K562 (cell line): ENCODE results near the gene KRTAP10-8. TPM values are rescaled to one million over a fixed set of nuclear protein-coding genes. Genes with fewer than 3 reads are reported as not detected.

Experiments
- ATAC-seq: fragments of 200-7000 bp; cut with Tn5 transposase; 3 replicates; pipeline ENCODE4 v1.9.1; 2020; ENCODE audit warnings: moderate library complexity
- BruUV-seq: library from RNA; stranded (reverse); fragments of 400-500 nt; replicated peaks from 2 replicates; lab custom pipeline; 2021; lab: Mats Ljungman, UMichigan
- CTCF ChIA-PET: fragments of 300-600 bp; formaldehyde crosslinking; extraction: SDS; loops from one replicate; lab custom pipeline; 2021; ENCODE audit warnings: low intra/inter-chr PET ratio; lab: Yijun Ruan, JAX
- POLR2A ChIA-PET: fragments of 300-600, 350-650 bp; sonication (Branson Sonifier 250); formaldehyde crosslinking; extraction: SDS; loops from one replicate; lab custom pipeline; 2021; ENCODE audit warnings: antibody characterized with exemption, inconsistent platforms; lab: Yijun Ruan, JAX
- DNase-seq, 4 experiments: peaks; one replicate each; pipeline versions ENCODE4 v3.0.0 to v3.0.0-alpha.2; 2011 to 2018; ENCODE audit warnings: low spot score in 3 of 4, mixed read lengths in 3 of 4; ENCODE audit errors: extremely low read depth in 1 of 4
- FAIRE-seq: peaks from 2 replicates; lab custom pipeline; 2011; peaks lifted over from hg19 to GRCh38; lab: Jason Lieb, UNC
- H2AFZ ChIP-seq: 2 replicates; pipeline ENCODE4 v1.6.0; 2011; ENCODE audit warnings: low read depth, low read length, control low read depth, inconsistent platforms
- H3K27ac ChIP-seq: fragments of 200-600 bp; 3 replicates; pipeline ENCODE4 v1.8.0; 2011; ENCODE audit warnings: low read depth, mild to moderate bottlenecking, control low read depth, inconsistent platforms, low read length, moderate library complexity, mixed read lengths; ENCODE audit errors: extremely low read depth
- H3K27me3 ChIP-seq, 2 experiments: fragments of 300-600 bp in 1 of 2; 2 replicates in 1 of 2; 3 replicates in 1 of 2; pipeline versions ENCODE4 v1.6.0 to v1.8.0; 2011; ENCODE audit warnings: inconsistent platforms in 2 of 2, low read length in 2 of 2, mild to moderate bottlenecking in 1 of 2, mixed read lengths in 1 of 2, moderate library complexity in 1 of 2; ENCODE audit not compliant: control insufficient read depth in 2 of 2, insufficient read depth in 2 of 2
- H3K36me3 ChIP-seq: fragments of 300-600 bp; 3 replicates; pipeline ENCODE4 v1.8.0; 2011; ENCODE audit warnings: mild to moderate bottlenecking, low read length, inconsistent platforms; ENCODE audit not compliant: control insufficient read depth, insufficient read depth
- H3K4me1 ChIP-seq, 2 experiments: fragments of 200-600 bp in 1 of 2; replicated peaks in 1 of 2; 2 replicates in 1 of 2; 3 replicates in 1 of 2; pipeline versions ENCODE4 v1.5.1 to v1.8.0; 2011; ENCODE audit warnings: inconsistent platforms in 2 of 2, low read length in 2 of 2, mild to moderate bottlenecking in 1 of 2, mixed read lengths in 1 of 2, moderate library complexity in 1 of 2; ENCODE audit not compliant: control insufficient read depth in 2 of 2, insufficient read depth in 2 of 2
- H3K4me2 ChIP-seq: 2 replicates; pipeline ENCODE4 v1.6.1; 2011; ENCODE audit warnings: low read length, control low read depth, inconsistent platforms, mixed read lengths; ENCODE audit not compliant: insufficient read depth
- H3K4me3 ChIP-seq: fragments of 200-600 bp; sonication (generic), shearing (Covaris generic); 2 replicates; pipeline ENCODE4 v1.5.1; 2016; ENCODE audit warnings: control low read depth, inconsistent platforms
- H3K79me2 ChIP-seq: fragments of 200-600 bp; 3 replicates; pipeline ENCODE4 v1.8.0; 2011; ENCODE audit warnings: low read length, inconsistent platforms; ENCODE audit not compliant: control insufficient read depth, insufficient read depth
- H3K9ac ChIP-seq, 2 experiments: 2 replicates each; pipeline versions ENCODE4 v1.6.0 to v1.6.1; 2011; ENCODE audit warnings: low read depth in 2 of 2, low read length in 2 of 2, control low read depth in 1 of 2, inconsistent platforms in 1 of 2, mild to moderate bottlenecking in 1 of 2, mixed read lengths in 1 of 2; ENCODE audit not compliant: insufficient read depth in 1 of 2
- H3K9me1 ChIP-seq: one replicate; pipeline ENCODE4 v1.6.0; 2011; ENCODE audit warnings: inconsistent platforms, mild to moderate bottlenecking, low read length, moderate library complexity; ENCODE audit not compliant: control insufficient read depth, insufficient read depth
- H3K9me3 ChIP-seq: replicated peaks from 2 replicates; pipeline ENCODE4 v1.5.1; 2011; ENCODE audit warnings: low read depth, low read length, inconsistent platforms; ENCODE audit not compliant: control insufficient read depth, insufficient read depth
- H4K20me1 ChIP-seq: replicated peaks from 2 replicates; pipeline ENCODE4 v1.6.1; 2011; ENCODE audit warnings: low read length, inconsistent platforms, mixed read lengths; ENCODE audit not compliant: control insufficient read depth, insufficient read depth
- ARID2 ChIP-seq: fragments of 450-650 bp; IDR thresholded peaks from 2 replicates; pipeline ENCODE4 v1.6.1; 2017; ENCODE audit warnings: antibody characterized with exemption, mild to moderate bottlenecking
- ATF2 ChIP-seq: sonication (generic); formaldehyde crosslinking; IDR thresholded peaks from 2 replicates; pipeline ENCODE4 v1.8.1; 2022; ENCODE audit warnings: missing genetic modification reagents
- CHD7 ChIP-seq: fragments of 200-600 bp; sonication (generic); IDR thresholded peaks from one replicate; pipeline ENCODE4 v1.6.1; 2012; ENCODE audit warnings: mild to moderate bottlenecking, low read depth, low read length, inconsistent platforms
- DPF2 ChIP-seq: fragments of 450-650 bp; IDR thresholded peaks from 2 replicates; pipeline ENCODE4 v1.6.1; 2016
- FOXJ2 ChIP-seq: fragments of 200-800 bp; sonication (Bioruptor generic); IDR thresholded peaks from 2 replicates; pipeline ENCODE4 v1.6.1; 2016; ENCODE audit warnings: missing genetic modification characterization, missing compliant biosample characterization
- HDAC1 ChIP-seq, 2 experiments: fragments of 450-650 bp; IDR thresholded peaks; 2 replicates each; pipeline ENCODE4 v1.6.1; 2016 to 2017; ENCODE audit warnings: inconsistent platforms in 1 of 2, mild to moderate bottlenecking in 1 of 2, moderate library complexity in 1 of 2
- HMG20A ChIP-seq: fragments of 450-650 bp; formaldehyde crosslinking; conservative IDR thresholded peaks from 2 replicates; pipeline ENCODE4 v1.4.0; 2020; ENCODE audit warnings: mild to moderate bottlenecking, mixed read lengths
- MAFK ChIP-seq: IDR thresholded peaks from 2 replicates; pipeline ENCODE4 v1.6.1; 2011; ENCODE audit warnings: low read length, improper control_type of control experiment
- SRSF9 ChIP-seq: fragments of 200-400 bp; formaldehyde crosslinking; IDR thresholded peaks from 2 replicates; pipeline ENCODE4 v1.6.1; 2017; ENCODE audit warnings: low read depth, low read length, borderline replicate concordance
- ZNF12 ChIP-seq: sonication (generic); formaldehyde crosslinking; IDR thresholded peaks from 2 replicates; pipeline ENCODE4 v1.4.0; 2020; ENCODE audit warnings: mild to moderate bottlenecking, missing genetic modification reagents
- ZNF583 ChIP-seq: fragments of 250-450 bp; sonication (Bioruptor Pico); IDR thresholded peaks from 2 replicates; pipeline ENCODE4 v1.4.0; 2020
- ZNF764 ChIP-seq: fragments of 250-450 bp; sonication (Bioruptor Pico); IDR thresholded peaks from 2 replicates; pipeline ENCODE4 v1.4.0; 2020; ENCODE audit warnings: low read depth, mild to moderate bottlenecking, moderate library complexity
- ZNF77 ChIP-seq: fragments of 250-450 bp; sonication (Bioruptor Pico); IDR thresholded peaks from 2 replicates; pipeline ENCODE4 v1.5.0; 2020
- WGBS: fragments of 100-300 bp; shearing (Covaris generic); methylation state at CpG from one replicate; pipeline ENCODE4 v1.1.6; 2016; ENCODE audit warnings: low coverage, mixed read lengths; ENCODE audit not compliant: insufficient coverage; ENCODE audit errors: missing lambda C conversion rate; 5-methylcytosine and 5-hydroxymethylcytosine counted together
- in situ Hi-C: fragments of 300-500 bp; cut with MboI; formaldehyde crosslinking; loops from 4 replicates; pipeline ENCODE4 v1.15.0; 2018; ENCODE audit warnings: inconsistent platforms, mixed read lengths
- intact Hi-C: fragments of 100-400 bp; cut with micrococcal nuclease; formaldehyde crosslinking; loops from 2 replicates; pipeline ENCODE4 v1.14.2; 2022
- polyA plus RNA-seq, 8 experiments: library from polyadenylated mRNA; depleted of rRNA in 4 of 8; stranded (reverse) in 5 of 8; unstranded in 3 of 8; fragments of >200 nt; fragmentation: Nextera tagmentation in 2 of 8; fragmentation: Illumina TruSeq in 1 of 8; extraction: Ambion mirVana in 2 of 8; extraction: Trizol in 1 of 8; gene quantifications; 2 replicates each; pipeline versions ENCODE4 v1.2.1 to v1.2.3, GENCODE V29; 2011 to 2014; ENCODE audit warnings: inconsistent platforms in 1 of 8, missing spikeins in 1 of 8
- total RNA-seq, 7 experiments: library from RNA; depleted of rRNA in 6 of 7; stranded (reverse); fragments of >200 nt in 6 of 7; fragmentation: Illumina TruSeq in 2 of 7; extraction: Trizol in 2 of 7; gene quantifications; 2 replicates each; pipeline versions ENCODE4 v1.2.1 to v1.2.3, GENCODE V29; 2011 to 2021; ENCODE audit warnings: low replicate concordance in 1 of 7

Gene KRTAP10-8
- total and polyA plus RNA-seq, 9 of the 15 experiments (the other 6 are each of a cell fraction or from before 2014, with no cell fraction given), result not detected

- no peak for DNase-seq
- TF ChIP-seq DPF2 (no peak), ATF2 (CRISPR knock-in tag) (no peak), ZNF12 (CRISPR knock-in tag) (no peak), ZNF77 (CRISPR knock-in tag) (no peak), SRSF9 (no peak), HMG20A (CRISPR knock-in tag) (no peak), ZNF764 (no peak), HDAC1 (IDR thresholded peaks at IDR 0.05) (no peak), FOXJ2 (no peak), ARID2 (no peak), ZNF583 (CRISPR knock-in tag) (no peak), CHD7 (no peak), MAFK (no peak)
Observed at GRCh38 chr21:44656868-44657267, 45.0 kb downstream of the KRTAP10-8 start.

More at GRCh38 chr21:44656868-44657267, 45.0 kb downstream of the KRTAP10-8 start:
- no TSS peak for BruUV-seq
- intact Hi-C loops, result no loop called here
- POLR2A ChIA-PET, result no interaction called here
- no peaks in the 10 kb centered on the region for H3K36me3 ChIP-seq
- no peak overlapping the region for H3K9ac ChIP-seq
- H3K4me1 ChIP-seq, result peaks cover 0 to 8% of the 10 kb centered on the region in 2 experiments; a peak in 2 of 5 replicates
- no peaks in the 10 kb centered on the region for H3K79me2 ChIP-seq
- H3K9me1 ChIP-seq, result no peaks in the 10 kb centered on the region
- ATAC-seq (no peak), FAIRE-seq (no peak)
- no peak overlapping the region for H3K4me2 ChIP-seq
- H2AFZ ChIP-seq, result no peak overlapping the region
- H3K9me3 ChIP-seq, result no peaks in the 10 kb centered on the region
- in situ Hi-C loops, result no loop called here
- H3K27me3 ChIP-seq, result peaks cover 4 to 33% of the 10 kb centered on the region in 2 experiments; a peak in 4 of 5 replicates
- CTCF ChIA-PET, result no interaction called here
- H3K4me3 ChIP-seq, result no peak overlapping the region
- H4K20me1 ChIP-seq, result no peaks in the 10 kb centered on the region
- 0% methylated on average over 1 of the region's 1 CpG for WGBS
- no peak overlapping the region for H3K27ac ChIP-seq
